ENCODE measurements around the gene LTA. TPM values are rescaled to one million over a fixed set of nuclear protein-coding genes. Genes with fewer than 3 reads are reported as not detected.

Gene LTA
- total RNA-seq, 1 donor from 2014 or later, result 0.22 TPM

- Mint-ChIP-seq H3K9me3 (no peaks in the 10 kb centered on the region), H3K36me3 (peaks cover 16% of the 10 kb centered on the region), H3K27me3 (no peaks in the 10 kb centered on the region), H3K4me1 (ENCODE audit: unreplicated experiment) (peaks cover 35% of the 10 kb centered on the region), H3K27ac (peak overlapping the region; percentile 100), H3K4me3 (peak overlapping the region; percentile 93)
- DNase-seq (ENCODE audit: extremely low spot score, unreplicated experiment), result peak; percentile 93
- no peak for TF ChIP-seq CTCF (conservative IDR thresholded peaks at IDR 0.05)
Observed at GRCh38 chr6:31619805-31620585, 47.9 kb downstream of the LTA start.

GRCh38 chr6:31620586-31621319, 48.7 kb downstream of the LTA start, which contains the start of gene PRRC2A:
TSS of gene PRRC2A (plus strand) at chr6:31620715. CDS start at chr6:31622790, 2,075 bp downstream.
- DNase-seq (ENCODE audit: extremely low spot score, unreplicated experiment), result peak; percentile 95
- peaks cover 17% of the 10 kb centered on the region for H3K36me3 Mint-ChIP-seq
- peak within 1 kb of the TSS; percentile 100 for H3K27ac Mint-ChIP-seq
- H3K27me3 Mint-ChIP-seq, result no peaks in the 10 kb centered on the region
- H3K4me1 Mint-ChIP-seq (ENCODE audit: unreplicated experiment), result peaks cover 30% of the 10 kb centered on the region
- H3K9me3 Mint-ChIP-seq, result no peaks in the 10 kb centered on the region
- H3K4me3 Mint-ChIP-seq, result peak within 1 kb of the TSS; percentile 93
- no peak for TF ChIP-seq CTCF (conservative IDR thresholded peaks at IDR 0.05)

GRCh38 chr6:31621320-31621939, 49.3 kb downstream of the LTA start:
- peaks cover 23% of the 10 kb centered on the region for H3K36me3 Mint-ChIP-seq
- peak overlapping the region; percentile 89 for H3K27ac Mint-ChIP-seq
- H3K9me3 Mint-ChIP-seq, result no peaks in the 10 kb centered on the region
- H3K4me1 Mint-ChIP-seq (ENCODE audit: unreplicated experiment), result peaks cover 30% of the 10 kb centered on the region
- H3K27me3 Mint-ChIP-seq, result no peaks in the 10 kb centered on the region
- no peak for TF ChIP-seq CTCF (conservative IDR thresholded peaks at IDR 0.05)
- H3K4me3 Mint-ChIP-seq, result peak overlapping the region; percentile 93
- DNase-seq (ENCODE audit: extremely low spot score, unreplicated experiment), result no peak

- Mint-ChIP-seq H3K27me3 (no peaks in the 10 kb centered on the region), H3K4me3 (peak overlapping the region; percentile 93), H3K36me3 (peaks cover 26% of the 10 kb centered on the region), H3K27ac (peak overlapping the region; percentile 89), H3K4me1 (ENCODE audit: unreplicated experiment) (peaks cover 24% of the 10 kb centered on the region), H3K9me3 (no peaks in the 10 kb centered on the region)
- no peak for DNase-seq (ENCODE audit: extremely low spot score, unreplicated experiment)
- TF ChIP-seq CTCF (conservative IDR thresholded peaks at IDR 0.05), result no peak
Observed at GRCh38 chr6:31621991-31622390, 49.9 kb downstream of the LTA start.

GRCh38 chr6:31622684-31623091, 50.6 kb downstream of the LTA start:
- Mint-ChIP-seq H3K27ac (peak overlapping the region; percentile 89), H3K36me3 (peaks cover 33% of the 10 kb centered on the region), H3K4me3 (peak overlapping the region; percentile 93), H3K9me3 (no peaks in the 10 kb centered on the region), H3K4me1 (ENCODE audit: unreplicated experiment) (peaks cover 27% of the 10 kb centered on the region), H3K27me3 (no peaks in the 10 kb centered on the region)
- TF ChIP-seq CTCF (conservative IDR thresholded peaks at IDR 0.05), result no peak
- no peak for DNase-seq (ENCODE audit: extremely low spot score, unreplicated experiment)

Other genes with a start within 250 kb of the LTA start
- gene HLA-B, start 215.1 kb upstream of the LTA start, total RNA-seq (ENCODE audit: low replicate concordance), result 53.9 and 116 TPM in 2 replicates
- 9.0 and 10.7 TPM in 2 replicates for gene MICA, start 168.7 kb upstream of the LTA start, total RNA-seq (ENCODE audit: low replicate concordance)
- 0.14 and 0.86 TPM in 2 replicates for gene MICB, start 74.1 kb upstream of the LTA start, total RNA-seq (ENCODE audit: low replicate concordance)
- gene MCCD1, start 43.3 kb upstream of the LTA start, total RNA-seq (ENCODE audit: low replicate concordance), result not detected in 2 replicates
- 410 and 636 TPM in 2 replicates for gene DDX39B, start 30.3 kb upstream of the LTA start, total RNA-seq (ENCODE audit: low replicate concordance)
- 1.6 and 5.9 TPM in 2 replicates for gene ATP6V1G2, start 25.7 kb upstream of the LTA start, total RNA-seq (ENCODE audit: low replicate concordance)
- gene NFKBIL1, start 24.7 kb upstream of the LTA start, total RNA-seq (ENCODE audit: low replicate concordance), result 21.1 and 24.2 TPM in 2 replicates
- gene TNF, start 3.3 kb downstream of the LTA start, total RNA-seq (ENCODE audit: low replicate concordance), result not detected in 2 replicates
- 0.34 and 1.0 TPM in 2 replicates for gene LTB, start 10.1 kb downstream of the LTA start, total RNA-seq (ENCODE audit: low replicate concordance)
- not detected in 2 replicates for gene LST1, start 14.0 kb downstream of the LTA start, total RNA-seq (ENCODE audit: low replicate concordance)
- gene NCR3, start 20.7 kb downstream of the LTA start, total RNA-seq (ENCODE audit: low replicate concordance), result not detected in 2 replicates
- gene AIF1, start 42.9 kb downstream of the LTA start, total RNA-seq (ENCODE audit: low replicate concordance), result 0.59 and 3.8 TPM in 2 replicates
- 151 and 235 TPM in 2 replicates for gene PRRC2A, start 48.4 kb downstream of the LTA start, total RNA-seq (ENCODE audit: low replicate concordance)
- gene BAG6, start 80.4 kb downstream of the LTA start, total RNA-seq (ENCODE audit: low replicate concordance), result 334 and 378 TPM in 2 replicates
- gene APOM, start 83.6 kb downstream of the LTA start, total RNA-seq (ENCODE audit: low replicate concordance), result 11.2 and 20.9 TPM in 2 replicates
- gene C6orf47, start 88.5 kb downstream of the LTA start, total RNA-seq (ENCODE audit: low replicate concordance), result 22.3 and 28.1 TPM in 2 replicates
- 17.6 and 20.2 TPM in 2 replicates for gene GPANK1, start 92.7 kb downstream of the LTA start, total RNA-seq (ENCODE audit: low replicate concordance)
- 142 and 175 TPM in 2 replicates for gene CSNK2B, start 93.8 kb downstream of the LTA start, total RNA-seq (ENCODE audit: low replicate concordance)
- 13.9 and 22.0 TPM in 2 replicates for gene LY6G5B, start 97.7 kb downstream of the LTA start, total RNA-seq (ENCODE audit: low replicate concordance)
- gene LY6G5C, start 108.8 kb downstream of the LTA start, total RNA-seq (ENCODE audit: low replicate concordance), result 2.0 and 2.3 TPM in 2 replicates
- gene ABHD16A, start 131.0 kb downstream of the LTA start, total RNA-seq (ENCODE audit: low replicate concordance), result 80.9 and 91.3 TPM in 2 replicates
- gene LY6G6F, start 134.6 kb downstream of the LTA start, total RNA-seq (ENCODE audit: low replicate concordance), result not detected in 2 replicates
- gene LY6G6D, start 143.1 kb downstream of the LTA start, total RNA-seq (ENCODE audit: low replicate concordance), result 1.5 TPM in 1 of 2 replicates, not detected in the other
- 2.5 and 16.2 TPM in 2 replicates for gene LY6G6C, start 149.5 kb downstream of the LTA start, total RNA-seq (ENCODE audit: low replicate concordance)
- gene MPIG6B, start 151.1 kb downstream of the LTA start, total RNA-seq (ENCODE audit: low replicate concordance), result 0.41 and 0.81 TPM in 2 replicates
- gene DDAH2, start 157.0 kb downstream of the LTA start, total RNA-seq (ENCODE audit: low replicate concordance), result 101 and 138 TPM in 2 replicates
- 294 and 381 TPM in 2 replicates for gene CLIC1, start 164.2 kb downstream of the LTA start, total RNA-seq (ENCODE audit: low replicate concordance)
- 20.7 and 46.7 TPM in 2 replicates for gene MSH5, start 167.7 kb downstream of the LTA start, total RNA-seq (ENCODE audit: low replicate concordance)
- 3.2 and 8.9 TPM in 2 replicates for gene SAPCD1, start 190.4 kb downstream of the LTA start, total RNA-seq (ENCODE audit: low replicate concordance)
- 6.1 and 6.4 TPM in 2 replicates for gene VWA7, start 205.0 kb downstream of the LTA start, total RNA-seq (ENCODE audit: low replicate concordance)
- 89.0 and 104 TPM in 2 replicates for gene VARS1, start 223.5 kb downstream of the LTA start, total RNA-seq (ENCODE audit: low replicate concordance)
- gene LSM2, start 234.7 kb downstream of the LTA start, total RNA-seq (ENCODE audit: low replicate concordance), result 57.9 and 74.5 TPM in 2 replicates
- 1.8 and 1.9 TPM in 2 replicates for gene HSPA1L, start 243.0 kb downstream of the LTA start, total RNA-seq (ENCODE audit: low replicate concordance)
- 45.7 and 54.7 TPM in 2 replicates for gene HSPA1A, start 243.3 kb downstream of the LTA start, total RNA-seq (ENCODE audit: low replicate concordance)